HepG2 (cell line): ENCODE data around the gene TEAD1. TPM values are rescaled to one million over a fixed set of nuclear protein-coding genes. Genes with fewer than 3 reads are reported as not detected.

Experiments
- DPF2 ChIP-seq: sonication (generic); formaldehyde crosslinking; IDR thresholded peaks from 2 replicates; pipeline ENCODE4 v1.4.0; 2020; ENCODE audit warnings: mild to moderate bottlenecking, low read depth, missing genetic modification reagents, borderline replicate concordance
- EEA1 ChIP-seq: sonication (generic); formaldehyde crosslinking; IDR thresholded peaks from 2 replicates; pipeline ENCODE4 v1.5.1; 2020; ENCODE audit warnings: mild to moderate bottlenecking, missing genetic modification reagents, borderline replicate concordance
- JUN ChIP-seq: sonication (generic); formaldehyde crosslinking; IDR thresholded peaks from 2 replicates; pipeline ENCODE4 v1.4.0; 2020; ENCODE audit warnings: mild to moderate bottlenecking, missing genetic modification reagents
- NPAS2 ChIP-seq: sonication (generic); formaldehyde crosslinking; IDR thresholded peaks from 2 replicates; pipeline ENCODE4 v1.8.0; 2022; ENCODE audit warnings: mild to moderate bottlenecking, missing genetic modification reagents, borderline replicate concordance
- POGZ ChIP-seq: sonication (generic); formaldehyde crosslinking; IDR thresholded peaks from 2 replicates; pipeline ENCODE4 v1.4.0; 2020; ENCODE audit warnings: mild to moderate bottlenecking, missing genetic modification reagents
- STAG1 ChIP-seq: sonication (generic); formaldehyde crosslinking; IDR thresholded peaks from 2 replicates; pipeline ENCODE4 v1.4.0; 2020; ENCODE audit warnings: missing genetic modification reagents
- ZFAT ChIP-seq: sonication (generic); formaldehyde crosslinking; conservative IDR thresholded peaks from 2 replicates; pipeline ENCODE4 v1.8.1; 2023; ENCODE audit warnings: missing genetic modification reagents, inconsistent platforms
- ZFX ChIP-seq: sonication (generic); formaldehyde crosslinking; IDR thresholded peaks from 2 replicates; pipeline ENCODE4 v1.4.0; 2020; ENCODE audit warnings: mild to moderate bottlenecking, low read depth, missing genetic modification reagents, moderate library complexity
- ZNF501 ChIP-seq: sonication (generic); formaldehyde crosslinking; IDR thresholded peaks from 2 replicates; pipeline ENCODE4 v1.5.1; 2020; ENCODE audit warnings: mild to moderate bottlenecking, moderate library complexity, missing genetic modification reagents
- ZNF552 ChIP-seq: sonication (generic); formaldehyde crosslinking; IDR thresholded peaks from 2 replicates; pipeline ENCODE4 v1.9.0; 2022; ENCODE audit warnings: missing genetic modification reagents, mild to moderate bottlenecking, borderline replicate concordance
- ZNF749 ChIP-seq: sonication (generic); formaldehyde crosslinking; IDR thresholded peaks from 2 replicates; pipeline ENCODE4 v1.8.0; 2022; ENCODE audit warnings: mild to moderate bottlenecking, missing genetic modification reagents, moderate library complexity, borderline replicate concordance
- polyA plus RNA-seq, 8 experiments: library from polyadenylated mRNA; depleted of rRNA in 3 of 8; stranded (reverse) in 7 of 8; unstranded in 1 of 8; fragments of >200 nt; fragmentation: Illumina TruSeq in 4 of 8; extraction: Trizol in 4 of 8; gene quantifications; 2 replicates each; pipeline versions ENCODE4 v1.2.1 to v1.2.3, GENCODE V29; 2011 to 2016; ENCODE audit warnings: low read depth in 4 of 8, missing spikeins in 1 of 8, mixed read lengths in 1 of 8; ENCODE audit not compliant: insufficient read depth in 1 of 8
- total RNA-seq, 5 experiments: library from RNA; depleted of rRNA; stranded (reverse); fragments of >200 nt; fragmentation: Illumina TruSeq; extraction: Trizol; gene quantifications; 2 replicates each; pipeline ENCODE4 v1.2.3, GENCODE V29; 2016; ENCODE audit warnings: low read depth in 1 of 5
- TF ChIP-seq, protein P1 (sequence below): sonication (generic); formaldehyde crosslinking; IDR thresholded peaks from 2 replicates; pipeline ENCODE4 v1.5.0; 2020; ENCODE audit warnings: missing genetic modification reagents, mild to moderate bottlenecking, borderline replicate concordance
- TF ChIP-seq, protein P2 (sequence below): sonication (generic); formaldehyde crosslinking; IDR thresholded peaks from one replicate; pipeline ENCODE4 v1.5.1; 2020; ENCODE audit warnings: mild to moderate bottlenecking, missing genetic modification reagents; ENCODE audit errors: not compliant biosample characterization
- TF ChIP-seq, protein P3 (sequence below): sonication (generic); formaldehyde crosslinking; IDR thresholded peaks from 2 replicates; pipeline ENCODE4 v1.4.0; 2020; ENCODE audit warnings: low read depth, missing genetic modification reagents

The TEAD1 gene
- total and polyA plus RNA-seq, 2 of the 13 experiments (the other 11 are each of a cell fraction or from before 2014, with no cell fraction given) = 20.1 to 30.5 TPM

DNA sequence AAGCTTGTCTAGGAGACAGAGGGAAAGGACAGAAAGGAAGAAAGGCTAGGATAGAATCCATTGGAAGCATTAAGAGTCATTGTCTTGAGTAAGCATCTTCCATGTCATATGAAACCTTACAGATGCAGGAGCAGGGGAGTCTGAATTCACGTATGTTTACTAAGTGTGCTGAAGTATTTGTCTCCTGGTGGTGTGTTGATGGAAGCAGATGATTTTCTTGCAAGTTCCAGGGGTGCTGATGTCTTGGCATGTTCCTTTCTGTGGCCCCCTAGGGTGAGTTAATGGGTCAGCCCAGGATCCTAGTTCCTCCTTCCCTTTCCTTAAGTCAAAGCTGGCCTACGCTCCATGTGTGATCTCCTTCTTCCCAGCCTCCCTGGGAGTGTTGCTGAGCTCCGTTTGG lies 110.2 kb downstream of the TEAD1 start (continued):
- TF ChIP-seq DPF2 (no peak), ZNF501 (CRISPR knock-in tag) (no peak), ZNF749 (no peak), ZFAT (CRISPR knock-in tag) (no peak), ZFX (CRISPR knock-in tag) (no peak), POGZ (no peak), NPAS2 (CRISPR knock-in tag) (no peak), EEA1 (CRISPR knock-in tag) (no peak), ZNF552 (CRISPR knock-in tag) (no peak), JUN (CRISPR knock-in tag) (no peak), STAG1 (CRISPR knock-in tag) (no peak)
- TF ChIP-seq, protein P1, sequence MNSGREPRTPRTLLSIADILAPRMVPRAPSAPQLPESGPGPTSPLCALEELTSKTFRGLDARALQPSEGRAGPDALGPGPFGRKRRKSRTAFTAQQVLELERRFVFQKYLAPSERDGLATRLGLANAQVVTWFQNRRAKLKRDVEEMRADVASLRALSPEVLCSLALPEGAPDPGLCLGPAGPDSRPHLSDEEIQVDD (CRISPR knock-in tag) = no peak
- TF ChIP-seq, protein P2, sequence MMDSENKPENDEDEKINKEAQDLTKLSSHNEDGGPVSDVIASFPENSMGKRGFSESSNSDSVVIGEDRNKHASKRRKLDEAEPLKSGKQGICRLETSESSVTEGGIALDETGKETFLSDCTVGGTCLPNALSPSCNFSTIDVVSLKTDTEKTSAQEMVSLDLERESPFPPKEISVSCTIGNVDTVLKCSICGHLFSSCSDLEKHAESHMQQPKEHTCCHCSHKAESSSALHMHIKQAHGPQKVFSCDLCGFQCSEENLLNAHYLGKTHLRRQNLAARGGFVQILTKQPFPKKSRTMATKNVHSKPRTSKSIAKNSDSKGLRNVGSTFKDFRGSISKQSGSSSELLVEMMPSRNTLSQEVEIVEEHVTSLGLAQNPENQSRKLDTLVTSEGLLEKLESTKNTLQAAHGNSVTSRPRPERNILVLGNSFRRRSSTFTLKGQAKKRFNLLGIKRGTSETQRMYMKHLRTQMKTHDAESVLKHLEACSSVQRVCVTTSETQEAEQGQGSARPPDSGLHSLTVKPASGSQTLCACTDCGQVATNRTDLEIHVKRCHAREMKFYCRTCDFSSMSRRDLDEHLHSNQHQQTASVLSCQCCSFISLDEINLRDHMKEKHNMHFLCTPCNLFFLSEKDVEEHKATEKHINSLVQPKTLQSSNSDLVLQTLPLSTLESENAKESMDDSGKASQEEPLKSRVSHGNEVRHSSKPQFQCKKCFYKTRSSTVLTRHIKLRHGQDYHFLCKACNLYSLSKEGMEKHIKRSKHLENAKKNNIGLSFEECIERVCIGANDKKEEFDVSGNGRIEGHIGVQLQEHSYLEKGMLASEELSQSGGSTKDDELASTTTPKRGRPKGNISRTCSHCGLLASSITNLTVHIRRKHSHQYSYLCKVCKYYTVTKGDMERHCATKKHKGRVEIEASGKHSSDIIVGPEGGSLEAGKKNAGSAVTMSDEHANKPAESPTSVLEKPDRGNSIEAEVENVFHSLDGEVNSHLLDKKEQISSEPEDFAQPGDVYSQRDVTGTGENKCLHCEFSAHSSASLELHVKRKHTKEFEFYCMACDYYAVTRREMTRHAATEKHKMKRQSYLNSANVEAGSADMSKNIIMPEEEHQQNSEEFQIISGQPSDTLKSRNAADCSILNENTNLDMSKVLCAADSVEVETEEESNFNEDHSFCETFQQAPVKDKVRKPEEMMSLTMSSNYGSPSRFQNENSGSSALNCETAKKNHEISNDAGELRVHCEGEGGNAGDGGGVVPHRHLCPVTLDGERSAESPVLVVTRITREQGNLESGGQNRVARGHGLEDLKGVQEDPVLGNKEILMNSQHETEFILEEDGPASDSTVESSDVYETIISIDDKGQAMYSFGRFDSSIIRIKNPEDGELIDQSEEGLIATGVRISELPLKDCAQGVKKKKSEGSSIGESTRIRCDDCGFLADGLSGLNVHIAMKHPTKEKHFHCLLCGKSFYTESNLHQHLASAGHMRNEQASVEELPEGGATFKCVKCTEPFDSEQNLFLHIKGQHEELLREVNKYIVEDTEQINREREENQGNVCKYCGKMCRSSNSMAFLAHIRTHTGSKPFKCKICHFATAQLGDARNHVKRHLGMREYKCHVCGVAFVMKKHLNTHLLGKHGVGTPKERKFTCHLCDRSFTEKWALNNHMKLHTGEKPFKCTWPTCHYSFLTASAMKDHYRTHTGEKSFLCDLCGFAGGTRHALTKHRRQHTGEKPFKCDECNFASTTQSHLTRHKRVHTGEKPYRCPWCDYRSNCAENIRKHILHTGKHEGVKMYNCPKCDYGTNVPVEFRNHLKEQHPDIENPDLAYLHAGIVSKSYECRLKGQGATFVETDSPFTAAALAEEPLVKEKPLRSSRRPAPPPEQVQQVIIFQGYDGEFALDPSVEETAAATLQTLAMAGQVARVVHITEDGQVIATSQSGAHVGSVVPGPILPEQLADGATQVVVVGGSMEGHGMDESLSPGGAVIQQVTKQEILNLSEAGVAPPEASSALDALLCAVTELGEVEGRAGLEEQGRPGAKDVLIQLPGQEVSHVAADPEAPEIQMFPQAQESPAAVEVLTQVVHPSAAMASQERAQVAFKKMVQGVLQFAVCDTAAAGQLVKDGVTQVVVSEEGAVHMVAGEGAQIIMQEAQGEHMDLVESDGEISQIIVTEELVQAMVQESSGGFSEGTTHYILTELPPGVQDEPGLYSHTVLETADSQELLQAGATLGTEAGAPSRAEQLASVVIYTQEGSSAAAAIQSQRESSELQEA (CRISPR knock-in tag) = no peak
- TF ChIP-seq, protein P3, sequence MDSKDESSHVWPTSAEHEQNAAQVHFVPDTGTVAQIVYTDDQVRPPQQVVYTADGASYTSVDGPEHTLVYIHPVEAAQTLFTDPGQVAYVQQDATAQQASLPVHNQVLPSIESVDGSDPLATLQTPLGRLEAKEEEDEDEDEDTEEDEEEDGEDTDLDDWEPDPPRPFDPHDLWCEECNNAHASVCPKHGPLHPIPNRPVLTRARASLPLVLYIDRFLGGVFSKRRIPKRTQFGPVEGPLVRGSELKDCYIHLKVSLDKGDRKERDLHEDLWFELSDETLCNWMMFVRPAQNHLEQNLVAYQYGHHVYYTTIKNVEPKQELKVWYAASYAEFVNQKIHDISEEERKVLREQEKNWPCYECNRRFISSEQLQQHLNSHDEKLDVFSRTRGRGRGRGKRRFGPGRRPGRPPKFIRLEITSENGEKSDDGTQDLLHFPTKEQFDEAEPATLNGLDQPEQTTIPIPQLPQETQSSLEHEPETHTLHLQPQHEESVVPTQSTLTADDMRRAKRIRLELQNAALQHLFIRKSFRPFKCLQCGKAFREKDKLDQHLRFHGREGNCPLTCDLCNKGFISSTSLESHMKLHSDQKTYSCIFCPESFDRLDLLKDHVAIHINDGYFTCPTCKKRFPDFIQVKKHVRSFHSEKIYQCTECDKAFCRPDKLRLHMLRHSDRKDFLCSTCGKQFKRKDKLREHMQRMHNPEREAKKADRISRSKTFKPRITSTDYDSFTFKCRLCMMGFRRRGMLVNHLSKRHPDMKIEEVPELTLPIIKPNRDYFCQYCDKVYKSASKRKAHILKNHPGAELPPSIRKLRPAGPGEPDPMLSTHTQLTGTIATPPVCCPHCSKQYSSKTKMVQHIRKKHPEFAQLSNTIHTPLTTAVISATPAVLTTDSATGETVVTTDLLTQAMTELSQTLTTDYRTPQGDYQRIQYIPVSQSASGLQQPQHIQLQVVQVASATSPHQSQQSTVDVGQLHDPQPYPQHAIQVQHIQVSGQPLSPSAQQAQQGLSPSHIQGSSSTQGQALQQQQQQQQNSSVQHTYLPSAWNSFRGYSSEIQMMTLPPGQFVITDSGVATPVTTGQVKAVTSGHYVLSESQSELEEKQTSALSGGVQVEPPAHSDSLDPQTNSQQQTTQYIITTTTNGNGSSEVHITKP (CRISPR knock-in tag) = no peak
